Measurements from ENCODE around the gene CFAP73. TPM values are rescaled to one million over a fixed set of nuclear protein-coding genes. Genes with fewer than 3 reads are reported as not detected.
"Not testable (repeated sequence)": the region's sequence is repeated elsewhere in the genome, so short reads cannot be mapped to it uniquely, and the experiment has no call there.

CFAP73 gene
- polyA plus RNA-seq, 4 donors: 0.76 to 2.5 (median 1.9) TPM

DNA sequence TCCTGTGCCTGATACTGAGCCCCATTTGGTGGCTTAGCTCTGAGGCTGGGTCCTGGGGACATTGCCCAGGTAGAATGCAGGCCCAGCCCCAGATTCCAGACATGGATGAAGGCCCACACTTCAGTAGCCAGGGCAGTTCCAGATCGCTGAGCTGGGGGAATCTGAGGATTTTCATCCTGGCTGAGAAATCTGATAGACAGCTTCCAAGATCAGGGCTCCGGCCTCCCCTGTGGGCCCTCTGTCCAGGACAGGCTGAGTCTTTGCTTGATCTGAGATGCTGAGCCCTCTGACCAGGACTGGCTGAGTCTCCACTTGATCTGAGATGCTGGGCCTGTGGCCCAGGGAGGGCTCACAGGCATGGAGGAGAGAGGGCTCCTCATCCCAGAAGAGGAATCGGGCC, 10.7 kb upstream of the CFAP73 start:
- DNase-seq (ENCODE audit: low read depth in 4 of 4, low spot score in 2 of 4): no peak

DNA sequence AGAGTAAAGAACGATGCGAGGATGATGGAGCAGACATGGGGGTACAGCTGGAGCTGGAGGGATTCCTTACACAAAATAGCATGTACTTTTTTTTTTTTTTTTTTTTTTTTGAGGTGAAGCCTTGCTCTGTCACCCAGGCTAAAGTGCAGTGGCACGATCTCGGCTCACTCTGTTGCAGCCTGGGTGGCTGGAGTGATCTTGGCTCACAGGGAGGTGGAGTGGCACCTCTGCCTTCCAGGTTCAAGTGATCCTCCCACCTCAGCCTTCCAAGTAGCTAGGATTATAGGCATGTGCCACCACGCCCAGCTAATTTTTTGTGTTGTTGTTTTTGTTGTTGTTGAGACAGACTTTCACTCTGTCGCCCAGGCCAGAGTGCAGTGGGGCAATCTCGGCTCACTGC, 8.8 kb upstream of the CFAP73 start:
- no peak for DNase-seq (ENCODE audit: low read depth in 4 of 4, low spot score in 2 of 4)

DNA sequence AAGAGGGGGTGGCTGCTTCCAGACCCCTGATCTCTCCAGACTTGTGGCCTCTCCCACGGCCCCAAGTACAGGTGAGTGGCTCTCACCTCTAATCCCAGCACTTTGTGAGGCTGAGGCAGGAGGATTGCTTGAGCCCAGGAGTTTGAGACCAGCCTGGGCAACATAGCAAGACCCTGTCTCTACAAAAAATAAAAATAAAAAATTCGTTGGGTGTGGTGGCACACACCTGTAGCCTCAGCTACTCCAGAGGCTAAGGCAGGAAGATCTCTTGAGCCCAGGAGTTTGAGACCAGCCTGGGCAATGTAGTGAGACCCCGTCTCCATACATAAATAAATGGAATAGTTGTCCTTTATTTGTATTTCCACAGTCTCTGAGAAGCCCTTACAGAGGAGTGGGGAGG, 7.8 kb upstream of the CFAP73 start:
- not testable (repeated sequence) for DNase-seq (ENCODE audit: low read depth in 4 of 4, low spot score in 2 of 4)

DNA sequence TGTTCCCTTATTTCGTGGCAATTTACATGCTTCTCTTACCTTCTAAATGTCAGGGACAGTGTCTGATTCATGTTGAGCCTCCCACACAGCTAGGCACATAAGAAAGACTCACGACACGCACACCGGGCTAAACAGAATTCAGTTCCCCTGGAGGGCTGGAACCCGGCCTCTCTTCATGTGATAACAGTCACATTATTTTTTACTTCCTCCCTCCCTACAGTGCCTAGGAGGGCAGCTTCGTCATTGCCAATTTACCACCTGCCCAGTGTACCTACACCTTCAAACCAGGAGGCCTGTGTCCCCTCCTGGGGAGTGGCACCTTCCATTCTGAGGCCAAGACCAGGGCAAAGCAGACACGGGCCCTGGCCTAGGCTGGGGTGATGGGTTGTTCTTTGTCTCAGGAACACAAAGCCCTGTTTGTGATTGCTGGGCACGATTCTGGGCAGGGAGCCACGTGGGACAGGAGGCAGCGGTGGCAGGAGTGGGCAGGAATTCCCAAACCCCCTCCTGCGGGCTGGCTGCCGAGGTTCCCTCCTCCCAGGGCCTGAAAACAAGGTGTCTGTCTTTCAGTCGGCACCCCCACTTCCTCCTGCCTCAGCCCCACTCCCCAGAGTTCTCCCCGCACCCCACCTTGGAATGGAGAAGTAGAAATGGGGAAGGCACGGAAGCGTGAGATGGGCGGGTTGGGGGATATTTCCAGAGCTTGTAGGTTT, 7.2 kb upstream of the CFAP73 start:
- DNase-seq (ENCODE audit: low read depth in 4 of 4, low spot score in 2 of 4): no peak

DNA sequence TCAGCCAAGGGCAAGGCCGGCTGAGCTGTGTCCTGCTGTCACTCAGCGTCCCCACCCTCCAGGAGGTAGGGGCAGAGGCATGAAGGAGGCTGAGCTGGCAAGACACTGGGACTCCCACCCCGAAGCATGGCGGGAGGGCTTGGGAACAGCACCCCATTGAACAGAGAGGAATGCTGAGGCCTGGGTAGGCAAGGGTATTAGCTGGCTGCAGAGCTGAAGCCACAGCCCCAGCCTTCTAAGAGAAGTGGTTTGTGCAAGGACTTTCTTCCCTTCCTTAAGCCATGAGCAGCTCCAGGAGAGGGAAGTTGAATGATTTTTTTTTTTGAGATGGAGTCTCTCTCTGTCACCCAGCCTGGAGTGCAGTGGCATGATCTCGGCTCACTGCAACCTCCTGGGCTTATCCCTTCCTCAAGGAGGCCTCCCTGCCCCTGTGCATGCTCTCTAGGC, 6.6 kb upstream of the CFAP73 start:
- no peak for DNase-seq (ENCODE audit: low read depth in 4 of 4, low spot score in 2 of 4)

DNA sequence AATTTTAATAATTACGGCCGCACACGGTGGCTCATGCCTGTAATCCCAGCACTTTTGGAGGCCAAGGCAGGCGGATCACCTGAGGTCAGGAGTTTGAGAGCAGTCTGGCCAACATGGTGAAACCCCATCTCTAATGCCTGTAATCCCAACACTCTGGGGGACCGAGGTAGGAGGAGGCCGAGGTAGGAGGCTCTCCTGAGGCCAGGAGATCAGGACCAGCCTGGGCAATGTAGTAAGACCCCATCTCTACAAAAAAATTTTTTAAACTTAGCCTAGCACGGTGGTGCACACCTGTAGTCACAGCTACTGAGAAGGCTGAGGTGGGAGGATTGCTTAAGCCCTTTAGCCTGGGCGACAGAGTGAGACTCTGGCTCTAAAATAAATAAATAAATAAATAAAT, 5.6 kb upstream of the CFAP73 start:
- no peak for DNase-seq (ENCODE audit: low read depth in 4 of 4, low spot score in 2 of 4)

DNA sequence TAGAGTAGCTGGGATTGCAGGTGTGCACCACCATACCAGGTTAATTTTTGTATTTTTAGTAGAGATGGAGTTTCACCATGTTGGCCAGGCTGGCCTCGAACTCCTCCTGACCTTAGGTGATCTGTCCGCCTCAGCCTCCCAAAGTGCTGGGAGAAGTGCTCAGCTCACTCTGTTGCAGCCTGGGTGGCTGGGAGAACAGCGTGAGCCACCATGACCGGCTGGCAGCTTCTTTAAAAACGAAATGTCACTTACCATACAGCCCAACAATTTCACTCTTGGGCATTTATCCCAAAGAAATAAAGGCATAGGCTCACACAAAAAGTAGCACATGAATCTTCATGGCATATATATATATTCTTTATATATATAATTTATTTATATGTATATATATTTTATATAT, 4.7 kb upstream of the CFAP73 start:
- no peak for DNase-seq (ENCODE audit: low read depth in 4 of 4, low spot score in 2 of 4)

DNA sequence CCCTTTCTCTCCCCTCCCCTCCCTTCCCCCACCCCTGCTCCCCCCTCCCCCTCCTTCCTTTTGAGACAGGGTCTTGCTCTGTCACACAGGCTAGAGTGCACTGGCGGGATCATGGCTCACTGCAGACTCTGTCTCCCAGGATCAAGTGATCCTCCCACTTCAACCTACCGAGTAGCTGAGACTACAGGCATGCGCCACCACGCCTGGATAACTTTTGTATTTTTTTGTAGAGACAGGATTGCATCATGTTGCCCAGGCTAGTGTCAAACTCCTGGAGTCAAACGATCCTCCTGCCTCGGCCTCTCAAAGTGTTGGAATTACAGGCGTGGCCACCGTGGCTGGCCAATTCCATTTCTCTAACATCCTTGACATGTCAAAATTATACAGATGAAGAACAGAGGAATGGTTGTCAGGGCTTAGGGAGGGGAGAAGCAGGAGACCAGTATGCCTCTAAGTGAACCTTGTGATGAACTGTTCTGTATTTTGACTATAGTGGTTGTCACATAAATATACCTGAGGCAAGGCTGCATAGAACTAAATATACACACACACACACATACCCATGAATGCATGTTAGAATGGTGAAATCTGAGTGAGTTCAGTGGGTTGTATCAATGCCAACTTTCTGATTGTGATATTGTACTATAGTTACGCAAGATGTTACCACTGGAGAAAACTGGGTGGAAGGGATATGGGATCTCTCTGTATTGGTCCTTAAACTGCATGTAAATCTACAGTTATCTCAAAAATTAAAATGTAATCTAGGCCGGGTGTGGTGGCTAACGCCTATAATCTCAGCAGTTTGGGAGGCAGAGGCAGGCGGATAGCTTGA, 3.6 kb upstream of the CFAP73 start:
- DNase-seq (ENCODE audit: low read depth in 4 of 4, low spot score in 2 of 4): no peak

DNA sequence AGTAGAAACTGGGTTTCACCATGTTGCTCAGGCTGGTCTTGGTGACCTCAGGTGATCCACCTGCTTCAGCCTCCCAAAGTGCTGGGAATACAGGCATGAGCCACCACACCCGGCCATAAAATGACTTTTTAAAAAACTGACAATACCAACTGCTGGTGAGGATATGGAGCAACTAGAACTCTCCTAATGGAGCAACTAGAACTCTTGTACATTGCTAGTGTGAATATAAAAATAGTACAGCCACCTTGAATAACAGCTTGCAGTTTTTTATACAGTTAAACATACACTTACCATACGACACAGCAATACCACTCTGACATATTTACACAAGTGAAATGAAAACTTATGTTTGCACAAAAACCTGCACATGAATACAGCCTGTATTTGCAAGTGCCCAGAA, 2.5 kb upstream of the CFAP73 start:
- no peak for DNase-seq (ENCODE audit: low read depth in 4 of 4, low spot score in 2 of 4)

DNA sequence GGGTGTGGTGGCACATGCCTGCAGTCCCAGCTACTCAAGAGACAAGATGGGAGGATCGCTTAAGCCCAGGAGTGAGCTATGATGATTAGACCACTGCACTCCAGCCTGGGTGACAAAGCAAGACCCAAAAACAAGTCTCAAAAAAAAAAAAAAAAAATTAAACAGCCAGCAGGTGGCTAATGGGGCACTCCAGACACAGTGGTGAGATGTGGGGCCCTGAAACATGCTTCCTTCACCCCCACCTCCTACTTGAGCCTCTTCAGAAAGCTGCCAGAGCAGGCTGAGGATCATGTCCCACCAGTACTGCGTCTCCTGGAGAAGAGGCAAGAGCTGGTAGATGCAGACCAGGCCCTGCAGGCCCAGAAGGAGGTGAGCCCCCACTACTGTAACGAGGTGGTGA, 2.1 kb downstream of the CFAP73 start:
- DNase-seq (ENCODE audit: low read depth in 4 of 4, low spot score in 2 of 4): no peak

DNA sequence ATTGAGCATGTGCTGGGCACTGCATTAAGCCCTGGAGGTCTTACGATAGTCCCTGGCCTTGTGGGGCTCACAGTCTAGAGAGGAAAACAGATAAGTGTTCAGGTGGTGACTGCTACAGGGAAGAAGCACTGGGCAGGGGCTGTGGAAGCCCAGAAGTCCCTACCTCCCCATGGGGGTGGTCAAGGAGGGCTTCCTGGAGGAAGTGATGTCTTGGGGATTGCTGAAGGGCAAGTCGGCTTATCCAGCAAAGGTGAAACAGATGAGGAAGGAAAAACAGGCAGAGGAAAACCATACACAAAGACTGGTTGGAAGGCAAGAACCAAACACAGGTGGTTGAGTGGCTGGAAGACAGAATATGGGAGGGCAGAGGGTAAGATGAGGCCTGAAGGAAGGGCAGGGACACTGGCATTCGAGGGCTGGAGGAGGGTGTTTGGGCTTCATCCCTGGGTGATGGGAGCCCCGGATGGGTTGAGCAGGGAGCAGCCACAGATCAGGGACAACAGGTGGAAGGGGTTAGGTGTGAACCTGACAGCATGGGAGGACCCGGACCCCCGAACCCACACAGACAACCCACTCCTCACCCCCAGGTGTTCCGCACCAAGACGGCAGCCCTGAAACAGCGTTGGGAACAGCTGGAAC, 2.8 kb downstream of the CFAP73 start:
- no peak for DNase-seq (ENCODE audit: low read depth in 4 of 4, low spot score in 2 of 4)

DNA sequence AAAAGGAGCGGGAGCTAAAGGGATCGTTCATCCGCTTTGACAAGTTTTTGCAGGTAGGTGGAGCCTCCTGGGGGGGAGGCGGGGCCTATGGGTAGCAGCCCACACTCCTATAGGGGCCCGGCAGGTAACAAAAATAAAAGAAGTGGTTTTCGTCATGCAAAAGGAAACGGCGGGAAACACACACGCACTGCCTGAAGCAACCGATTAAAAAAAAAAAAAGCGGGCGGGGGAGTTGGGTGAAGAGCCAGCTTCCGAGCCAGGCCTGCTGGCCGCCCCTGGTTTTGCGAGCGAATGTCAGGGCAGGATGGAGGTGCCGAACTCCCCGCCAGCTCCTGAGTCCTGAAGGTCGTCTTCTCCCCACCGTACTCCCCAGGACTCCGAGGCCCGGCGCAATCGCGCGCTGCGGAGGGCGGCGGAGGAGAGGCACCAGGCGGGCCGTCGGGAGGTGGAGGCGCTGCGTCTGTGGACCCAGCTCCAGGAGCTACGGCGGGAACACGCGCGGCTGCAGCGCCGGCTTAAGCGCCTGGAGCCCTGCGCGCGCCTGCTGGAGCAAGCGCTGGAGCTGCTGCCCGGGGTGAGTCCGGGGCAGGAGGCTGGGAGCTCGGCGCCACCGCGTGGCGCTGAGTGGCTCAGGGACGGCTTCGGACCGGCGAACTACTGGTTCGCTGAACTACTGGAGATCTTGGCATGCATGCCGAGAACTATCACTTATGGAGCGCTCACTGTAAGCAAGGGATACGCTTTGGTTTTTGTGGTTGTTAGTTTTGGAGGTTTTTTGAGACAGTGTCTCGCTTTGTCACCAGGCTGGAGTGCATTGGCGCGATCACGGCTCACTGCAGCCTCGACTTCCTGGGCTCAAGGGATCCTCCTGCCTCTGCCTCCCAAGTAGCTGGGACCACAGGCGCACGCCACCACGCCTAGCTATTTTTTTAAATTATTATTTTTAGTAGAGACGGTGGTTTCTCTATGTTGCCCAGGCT, 3.6 kb downstream of the CFAP73 start:
- DNase-seq (ENCODE audit: low read depth in 4 of 4, low spot score in 2 of 4): no peak

DNA sequence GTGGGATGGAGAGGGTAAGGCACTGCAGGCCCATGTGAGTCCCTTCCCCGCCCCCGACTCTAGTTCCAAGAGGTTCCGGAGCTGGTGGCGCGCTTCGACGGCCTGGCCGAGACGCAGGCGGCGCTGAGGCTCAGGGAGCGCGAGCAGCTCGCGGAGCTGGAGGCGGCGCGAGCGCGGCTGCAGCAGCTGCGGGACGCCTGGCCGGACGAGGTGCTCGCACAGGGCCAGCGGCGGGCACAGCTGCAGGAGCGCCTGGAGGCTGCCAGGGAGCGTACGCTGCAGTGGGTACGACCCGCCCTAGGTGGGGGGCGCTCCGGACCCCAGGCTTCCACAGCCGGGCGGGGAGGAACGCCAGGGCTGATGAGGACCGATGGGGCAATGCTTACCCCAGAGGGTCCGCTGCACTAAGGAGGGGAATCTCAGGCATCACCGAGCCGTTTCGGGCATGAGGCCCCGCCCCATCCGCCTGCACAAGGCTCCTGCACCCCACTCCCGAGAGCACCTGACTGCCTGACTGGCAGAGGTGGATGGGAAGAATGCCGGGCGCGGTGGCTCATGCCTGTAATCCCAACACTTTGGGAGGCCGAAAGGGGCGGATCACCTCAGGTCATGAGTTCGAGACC, 4.9 kb downstream of the CFAP73 start:
- no peak for DNase-seq (ENCODE audit: low read depth in 4 of 4, low spot score in 2 of 4)

DNA sequence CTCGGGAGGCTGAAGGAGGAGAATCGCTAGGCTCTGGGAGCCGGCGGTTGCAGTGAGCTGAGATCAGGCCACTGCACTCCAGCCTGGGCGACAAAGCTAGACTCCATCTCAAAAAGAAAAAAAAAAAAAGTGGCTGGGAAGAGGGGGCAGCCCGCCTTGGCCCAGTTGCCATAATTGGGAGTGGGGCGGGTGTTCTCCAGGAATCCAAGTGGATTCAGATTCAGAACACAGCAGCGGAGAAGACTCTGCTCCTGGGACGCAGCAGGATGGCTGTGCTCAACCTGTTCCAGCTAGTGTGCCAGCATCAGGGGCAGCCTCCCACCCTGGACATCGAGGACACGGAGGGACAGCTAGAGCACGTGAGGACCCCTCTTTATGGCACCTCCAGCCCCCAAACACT, 5.5 kb downstream of the CFAP73 start:
- DNase-seq (ENCODE audit: low read depth in 4 of 4, low spot score in 2 of 4): no peak

DNA sequence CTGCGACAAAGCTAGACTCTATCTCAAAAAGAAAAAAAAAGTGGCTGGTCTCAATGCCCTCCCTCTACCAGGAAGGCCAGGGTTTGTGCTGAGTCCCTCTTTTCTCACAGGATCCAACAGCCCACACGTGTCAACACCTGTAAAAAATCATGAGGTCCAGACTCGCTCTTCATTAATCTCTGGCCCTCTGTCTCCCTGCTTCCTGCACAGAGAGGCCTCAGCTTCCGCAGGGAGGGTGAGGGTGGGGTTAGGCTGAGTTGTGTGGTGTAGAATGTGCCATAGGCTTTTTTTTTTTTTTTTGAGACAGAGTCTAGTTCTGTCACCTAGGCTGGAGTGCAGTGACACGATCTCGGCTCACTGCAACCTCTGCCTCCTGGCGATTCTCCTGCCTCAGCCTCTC, 6.1 kb downstream of the CFAP73 start:
- DNase-seq (ENCODE audit: low read depth in 4 of 4, low spot score in 2 of 4): no peak

DNA sequence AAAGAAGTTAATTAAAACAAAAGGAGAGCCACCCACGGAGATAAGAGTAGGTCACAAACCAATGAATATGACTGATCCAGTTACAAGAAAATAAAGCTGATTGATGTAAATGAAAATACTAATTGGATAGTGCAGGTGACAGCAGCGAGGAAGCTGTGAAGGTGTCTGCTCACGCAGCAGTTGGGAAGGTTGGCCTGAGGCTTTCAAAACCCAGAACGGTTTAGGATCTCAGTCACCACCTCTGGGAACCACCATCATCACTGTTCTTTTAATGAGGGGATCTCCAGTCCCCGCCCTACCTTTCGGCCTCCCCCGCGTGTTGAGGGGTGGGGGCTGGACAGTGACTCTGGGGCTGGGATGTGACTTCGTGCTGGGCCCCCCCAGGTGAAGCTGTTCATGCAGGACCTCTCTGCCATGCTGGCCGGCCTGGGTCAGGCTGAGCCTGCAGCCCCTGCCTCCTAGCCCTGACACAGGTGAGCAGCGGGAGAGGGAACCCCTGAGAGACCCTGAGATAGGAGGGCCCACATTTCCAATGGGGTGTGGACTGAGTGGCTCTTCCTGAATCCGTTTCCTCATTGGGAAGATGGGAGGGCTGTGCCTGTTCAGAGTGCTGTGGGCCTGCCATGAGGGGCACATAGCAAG, 7.8 kb downstream of the CFAP73 start:
- DNase-seq (ENCODE audit: low read depth in 4 of 4, low spot score in 2 of 4): no peak

DNA sequence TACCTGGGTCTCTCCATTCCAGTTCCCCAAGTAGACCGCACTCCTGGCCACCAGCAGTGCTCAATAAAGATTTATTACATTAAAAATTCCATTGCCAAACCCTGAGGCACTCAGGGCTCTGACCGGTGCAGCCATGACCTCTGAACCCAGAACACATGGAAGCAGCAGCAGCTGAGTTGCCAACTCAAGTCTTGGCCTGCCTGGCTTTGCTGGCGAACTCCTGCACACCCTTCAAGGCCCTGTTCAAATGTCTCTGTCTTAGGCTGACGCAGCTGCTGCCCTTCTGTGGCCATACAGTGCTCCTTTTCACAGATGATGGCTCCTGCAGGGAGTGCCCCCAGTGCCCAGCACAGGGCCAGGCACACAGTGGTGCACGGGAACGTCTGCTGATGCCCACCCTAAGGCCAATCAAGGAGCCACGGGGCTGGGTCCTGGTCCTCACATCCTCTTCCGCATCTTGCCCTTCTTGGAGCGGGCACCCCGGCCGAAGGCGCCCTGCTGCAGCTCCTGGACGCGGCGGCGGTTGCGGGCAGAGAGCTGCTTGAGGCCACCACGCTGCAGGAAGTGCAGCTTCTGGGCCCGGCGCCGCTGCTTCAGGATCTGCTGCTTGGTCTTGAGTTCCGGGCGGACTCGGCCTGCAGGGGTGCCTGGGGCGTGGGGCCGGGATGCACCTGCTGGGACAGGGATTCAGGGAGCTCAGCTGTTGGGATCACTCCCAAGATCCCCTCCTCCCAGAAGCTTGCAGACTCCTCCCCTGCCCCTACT, 9.1 kb downstream of the CFAP73 start:
- DNase-seq (ENCODE audit: low read depth in 4 of 4, low spot score in 2 of 4): no peak

DNA sequence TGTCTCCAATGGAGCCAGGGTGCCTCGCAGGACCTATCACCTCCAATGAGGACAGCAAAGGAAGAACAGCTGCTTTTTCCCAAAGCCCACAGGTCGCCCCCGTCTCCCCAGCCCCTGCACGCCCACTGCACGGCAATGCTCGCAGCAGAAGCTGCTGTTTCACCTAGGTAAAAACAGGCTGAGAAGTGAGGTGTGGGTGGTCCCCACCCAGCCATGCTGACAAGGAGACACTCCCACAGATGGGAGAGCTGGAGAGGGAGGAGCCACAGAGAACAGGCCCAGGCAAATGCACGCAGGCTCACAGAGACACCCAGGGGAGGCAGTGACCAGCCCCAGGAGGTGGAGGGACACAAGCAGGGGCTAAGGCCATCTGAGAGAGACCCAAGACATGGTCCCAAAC, 10.4 kb downstream of the CFAP73 start:
- DNase-seq (ENCODE audit: low read depth in 4 of 4, low spot score in 2 of 4): no peak

Measured in left renal cortex interstitium (tissue), 4 donors.